ENCODE measurements around the gene DNAJC28.
A peak's percentile ranks its signal among the peaks of the same experiment; 100 is the strongest.

Gene DNAJC28

GRCh38 chr21:33480481-33481103, 10.9 kb downstream of the DNAJC28 start:
- TF ChIP-seq YY1 (IDR thresholded peaks at IDR 0.05; ENCODE audit: low read depth) (no peak), CREB1 (IDR thresholded peaks at IDR 0.05; ENCODE audit: low read depth) (no peak), EP300 (IDR thresholded peaks at IDR 0.05; ENCODE audit: borderline replicate concordance) (no peak), TEAD4 (IDR thresholded peaks at IDR 0.05) (no peak), EGR1 (IDR thresholded peaks at IDR 0.05) (no peak), USF1 (IDR thresholded peaks at IDR 0.05) (no peak), CEBPB (IDR thresholded peaks at IDR 0.05) (no peak), RAD21 (IDR thresholded peaks at IDR 0.05; ENCODE audit: low read depth) (no peak), FOXM1 (IDR thresholded peaks at IDR 0.05; ENCODE audit: borderline replicate concordance, low read depth) (no peak), MAX (IDR thresholded peaks at IDR 0.05) (no peak), TAF1 (IDR thresholded peaks at IDR 0.05; ENCODE audit: low read depth) (no peak), NFIC (IDR thresholded peaks at IDR 0.05) (no peak), TCF12 (IDR thresholded peaks at IDR 0.05; ENCODE audit: low read depth) (no peak)
- TF ChIP-seq, protein P1, sequence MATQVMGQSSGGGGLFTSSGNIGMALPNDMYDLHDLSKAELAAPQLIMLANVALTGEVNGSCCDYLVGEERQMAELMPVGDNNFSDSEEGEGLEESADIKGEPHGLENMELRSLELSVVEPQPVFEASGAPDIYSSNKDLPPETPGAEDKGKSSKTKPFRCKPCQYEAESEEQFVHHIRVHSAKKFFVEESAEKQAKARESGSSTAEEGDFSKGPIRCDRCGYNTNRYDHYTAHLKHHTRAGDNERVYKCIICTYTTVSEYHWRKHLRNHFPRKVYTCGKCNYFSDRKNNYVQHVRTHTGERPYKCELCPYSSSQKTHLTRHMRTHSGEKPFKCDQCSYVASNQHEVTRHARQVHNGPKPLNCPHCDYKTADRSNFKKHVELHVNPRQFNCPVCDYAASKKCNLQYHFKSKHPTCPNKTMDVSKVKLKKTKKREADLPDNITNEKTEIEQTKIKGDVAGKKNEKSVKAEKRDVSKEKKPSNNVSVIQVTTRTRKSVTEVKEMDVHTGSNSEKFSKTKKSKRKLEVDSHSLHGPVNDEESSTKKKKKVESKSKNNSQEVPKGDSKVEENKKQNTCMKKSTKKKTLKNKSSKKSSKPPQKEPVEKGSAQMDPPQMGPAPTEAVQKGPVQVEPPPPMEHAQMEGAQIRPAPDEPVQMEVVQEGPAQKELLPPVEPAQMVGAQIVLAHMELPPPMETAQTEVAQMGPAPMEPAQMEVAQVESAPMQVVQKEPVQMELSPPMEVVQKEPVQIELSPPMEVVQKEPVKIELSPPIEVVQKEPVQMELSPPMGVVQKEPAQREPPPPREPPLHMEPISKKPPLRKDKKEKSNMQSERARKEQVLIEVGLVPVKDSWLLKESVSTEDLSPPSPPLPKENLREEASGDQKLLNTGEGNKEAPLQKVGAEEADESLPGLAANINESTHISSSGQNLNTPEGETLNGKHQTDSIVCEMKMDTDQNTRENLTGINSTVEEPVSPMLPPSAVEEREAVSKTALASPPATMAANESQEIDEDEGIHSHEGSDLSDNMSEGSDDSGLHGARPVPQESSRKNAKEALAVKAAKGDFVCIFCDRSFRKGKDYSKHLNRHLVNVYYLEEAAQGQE (IDR thresholded peaks at IDR 0.05; ENCODE audit: low read depth), result no peak

DNA sequence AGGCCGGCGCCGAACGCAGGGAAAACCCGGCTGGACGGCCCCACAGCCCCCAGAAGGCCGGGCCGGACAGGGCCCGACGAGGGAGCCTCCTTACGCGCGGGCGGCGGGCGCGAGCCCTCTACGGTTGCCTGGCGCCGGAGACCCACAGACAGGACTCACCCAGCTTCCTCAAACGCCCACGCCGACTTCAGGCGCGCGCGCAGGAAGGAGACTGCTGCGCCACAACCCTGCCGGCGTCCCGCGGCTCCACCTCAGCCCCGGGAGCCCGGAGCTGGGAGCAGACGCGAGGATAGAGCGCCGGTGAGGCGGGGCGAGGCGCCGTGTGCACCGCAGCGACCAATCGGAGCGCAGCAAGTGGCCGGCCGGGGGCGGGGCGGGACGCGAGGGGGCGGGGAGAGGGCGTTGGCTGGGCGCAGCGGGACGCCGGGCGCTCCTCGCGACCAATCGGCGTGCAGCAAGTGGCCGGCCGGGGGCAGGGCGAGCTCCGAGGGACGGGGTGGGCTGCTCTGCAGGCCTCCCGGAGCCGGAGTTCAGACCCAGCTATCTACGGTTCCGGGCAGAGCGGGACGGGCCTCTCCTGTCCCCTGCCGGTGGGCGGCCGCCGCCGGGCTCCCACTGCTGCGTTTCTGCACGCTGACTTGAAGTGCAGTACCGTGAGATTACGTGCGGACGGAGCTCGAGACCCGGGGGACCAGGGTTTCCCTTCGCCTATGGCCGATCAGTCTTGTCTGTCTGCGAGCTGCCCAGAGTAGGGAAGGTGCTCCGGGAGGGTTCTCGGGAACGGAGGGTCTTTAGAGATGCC, 11.6 kb downstream of the DNAJC28 start, which contains the start of gene TMEM50B:
Gene TMEM50B (minus strand): TSS at position 296 of the 802 bp plus-strand sequence. CDS start 11,089 bp downstream, outside the sequence.
- TF ChIP-seq ZBTB7A (IDR thresholded peaks at IDR 0.05; ENCODE audit: low read depth), result no peak
- TF ChIP-seq YY1 (IDR thresholded peaks at IDR 0.05; ENCODE audit: low read depth), result peak; percentile 2
- TF ChIP-seq FOXM1 (IDR thresholded peaks at IDR 0.05; ENCODE audit: borderline replicate concordance, low read depth), result no peak
- no peak for TF ChIP-seq MAX (IDR thresholded peaks at IDR 0.05)
- TF ChIP-seq RAD21 (IDR thresholded peaks at IDR 0.05; ENCODE audit: low read depth), result no peak
- TF ChIP-seq, protein P1 (IDR thresholded peaks at IDR 0.05; ENCODE audit: low read depth), result no peak
- TF ChIP-seq CEBPB (IDR thresholded peaks at IDR 0.05), result no peak
- TF ChIP-seq EP300 (IDR thresholded peaks at IDR 0.05; ENCODE audit: borderline replicate concordance), result no peak; the same call in 1 of the 2 replicates
- no peak for TF ChIP-seq NFIC (IDR thresholded peaks at IDR 0.05)
- TF ChIP-seq EGR1 (IDR thresholded peaks at IDR 0.05), result peak; percentile 98
- TF ChIP-seq TCF12 (IDR thresholded peaks at IDR 0.05; ENCODE audit: low read depth), result no peak
- TF ChIP-seq TAF1 (IDR thresholded peaks at IDR 0.05; ENCODE audit: low read depth), result peak; percentile 69

DNA sequence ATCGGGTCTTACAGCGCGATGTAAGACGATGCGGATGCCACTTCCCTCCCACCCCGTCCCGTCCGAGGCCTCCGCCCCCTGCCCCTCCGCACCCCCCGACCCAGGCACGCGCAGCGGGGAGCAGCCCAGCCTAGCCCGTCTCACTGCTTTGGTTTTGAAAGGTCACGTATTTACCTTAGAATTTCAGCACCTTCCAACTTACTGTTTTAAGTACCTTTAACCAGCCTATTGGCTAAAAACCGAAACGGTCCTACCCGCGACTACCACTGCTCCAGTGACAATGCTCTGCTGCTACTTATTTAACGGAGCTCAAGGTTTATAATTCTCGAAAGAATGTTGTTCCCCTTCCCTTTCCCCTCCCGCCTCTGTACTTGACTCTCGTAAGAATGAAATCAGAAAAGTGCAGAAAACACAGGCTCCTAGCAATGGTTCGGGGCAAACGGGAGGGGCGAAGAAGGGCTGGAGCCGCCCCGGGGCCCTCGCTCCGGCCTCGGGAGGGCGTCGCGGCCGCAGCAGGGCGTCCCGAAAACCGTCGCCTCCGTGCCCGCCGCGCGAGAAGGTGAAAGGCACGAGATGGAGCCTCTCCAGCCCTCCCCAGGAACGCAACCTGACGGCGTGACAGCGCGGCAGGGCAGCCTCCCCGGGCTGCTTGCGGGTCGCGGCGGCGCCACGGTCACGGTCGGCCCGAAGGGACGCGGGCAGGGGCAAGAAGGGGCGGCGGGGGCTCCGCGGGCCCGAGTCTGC, 12.4 kb downstream of the DNAJC28 start:
- TF ChIP-seq CEBPB (IDR thresholded peaks at IDR 0.05), result no peak
- TF ChIP-seq CREB1 (IDR thresholded peaks at IDR 0.05; ENCODE audit: low read depth), result no peak
- no peak for TF ChIP-seq RAD21 (IDR thresholded peaks at IDR 0.05; ENCODE audit: low read depth)
- TF ChIP-seq EGR1 (IDR thresholded peaks at IDR 0.05), result no peak
- TF ChIP-seq NFIC (IDR thresholded peaks at IDR 0.05), result no peak
- no peak for TF ChIP-seq FOXM1 (IDR thresholded peaks at IDR 0.05; ENCODE audit: borderline replicate concordance, low read depth)
- no peak for TF ChIP-seq TCF12 (IDR thresholded peaks at IDR 0.05; ENCODE audit: low read depth)
- TF ChIP-seq TAF1 (IDR thresholded peaks at IDR 0.05; ENCODE audit: low read depth), result no peak
- no peak for TF ChIP-seq TEAD4 (IDR thresholded peaks at IDR 0.05)
- TF ChIP-seq, protein P1 (IDR thresholded peaks at IDR 0.05; ENCODE audit: low read depth), result no peak
- peak; percentile 46; the same call in 1 of the 2 replicates for TF ChIP-seq MAX (IDR thresholded peaks at IDR 0.05)
- no peak for TF ChIP-seq EP300 (IDR thresholded peaks at IDR 0.05; ENCODE audit: borderline replicate concordance)
- no peak for TF ChIP-seq USF1 (IDR thresholded peaks at IDR 0.05)
- peak; percentile 59; the same call in 1 of the 2 replicates for TF ChIP-seq ZBTB7A (IDR thresholded peaks at IDR 0.05; ENCODE audit: low read depth)

All from Ishikawa (cell line).